Stimulated activated CD4-positive, alpha-beta T cell treated with anti-CD3 and anti-CD28 coated beads, TNF-alpha, amount 100 ng/mL, for 48 hours (primary cell): Measurements from ENCODE around the gene ZDHHC9.
A peak's percentile ranks its signal among the peaks of the same experiment; 100 is the strongest.
"Not testable (repeated sequence)": the region's sequence is repeated elsewhere in the genome, so short reads cannot be mapped to it uniquely, and the experiment has no call there.

ENCODE experiments used
- DNase-seq, 3 donors: peaks; one replicate each; pipeline ENCODE4 v3.0.0-alpha.2; 2020; ENCODE audit warnings: low read depth in 3 of 3

The ZDHHC9 gene

GRCh38 chrX:129843459-129844306 is at the start of gene ZDHHC9:
TSS of gene ZDHHC9 (minus strand) at chrX:129843886. CDS start at chrX:129841945, 1,941 bp downstream.
- peak; percentile 58 to 80 (median 75) for DNase-seq

GRCh38 chrX:129877401-129877800 is 33.7 kb upstream of the ZDHHC9 start:
- no peak for DNase-seq

- no peak for DNase-seq
Measured at GRCh38 chrX:129876771-129877305, 33.2 kb upstream of the ZDHHC9 start.

- no peak for DNase-seq
Measured at GRCh38 chrX:129875669-129876068, 32.0 kb upstream of the ZDHHC9 start.

GRCh38 chrX:129872524-129872923 is 28.8 kb upstream of the ZDHHC9 start:
- no peak for DNase-seq

GRCh38 chrX:129866321-129866720 is 22.6 kb upstream of the ZDHHC9 start:
- not testable (repeated sequence) for DNase-seq

- DNase-seq: not testable (repeated sequence)
Measured at GRCh38 chrX:129859134-129859533, 15.4 kb upstream of the ZDHHC9 start.

- DNase-seq: not testable (repeated sequence)
Measured at GRCh38 chrX:129851825-129852224, 8.1 kb upstream of the ZDHHC9 start.

- no peak for DNase-seq
Measured at GRCh38 chrX:129846716-129847115, 3.0 kb upstream of the ZDHHC9 start.

- no peak for DNase-seq
Measured at GRCh38 chrX:129845616-129846190, 2.0 kb upstream of the ZDHHC9 start.

- no peak for DNase-seq
Measured at GRCh38 chrX:129843209-129843458, 552 bp downstream of the ZDHHC9 start.

- no peak for DNase-seq
Measured at GRCh38 chrX:129842510-129843208, 1.0 kb downstream of the ZDHHC9 start.

GRCh38 chrX:129840344-129840743 is 3.3 kb downstream of the ZDHHC9 start:
- DNase-seq: no peak

- DNase-seq: no peak
Measured at GRCh38 chrX:129836827-129837226, 6.9 kb downstream of the ZDHHC9 start.

- DNase-seq: no peak
Measured at GRCh38 chrX:129833153-129833990, 10.3 kb downstream of the ZDHHC9 start.

GRCh38 chrX:129831091-129831885 is 12.4 kb downstream of the ZDHHC9 start:
- DNase-seq: no peak

- DNase-seq: no peak
Measured at GRCh38 chrX:129830494-129830893, 13.2 kb downstream of the ZDHHC9 start.

GRCh38 chrX:129825746-129826505 is 17.8 kb downstream of the ZDHHC9 start:
- DNase-seq: no peak

GRCh38 chrX:129824620-129825019 is 19.1 kb downstream of the ZDHHC9 start:
- no peak for DNase-seq

- no peak for DNase-seq
Measured at GRCh38 chrX:129823522-129823921, 20.2 kb downstream of the ZDHHC9 start.
